H1 (cell line): ENCODE results near the gene MRPS15.

Experiments used
- BRCA1 ChIP-seq: IDR thresholded peaks from 2 replicates; pipeline ENCODE4 v1.6.1; 2012; ENCODE audit warnings: low read depth, low read length, improper control_type of control experiment
- CREB1 ChIP-seq: IDR thresholded peaks from 2 replicates; pipeline ENCODE4 v1.6.1; 2012; ENCODE audit warnings: inconsistent platforms
- HDAC6 ChIP-seq: IDR thresholded peaks from one replicate; pipeline ENCODE4 v1.7.1; 2012; ENCODE audit warnings: low read depth, mild to moderate bottlenecking, inconsistent platforms, low read length, moderate library complexity
- JUN ChIP-seq: IDR thresholded peaks from 2 replicates; pipeline ENCODE4 v1.6.1; 2011; ENCODE audit warnings: low read depth, mild to moderate bottlenecking, improper control_type of control experiment, low read length
- PHF8 ChIP-seq: fragments of 200-600 bp; sonication (generic); conservative IDR thresholded peaks from 2 replicates; pipeline ENCODE4 v1.7.1; 2012; ENCODE audit warnings: low read depth, mild to moderate bottlenecking, inconsistent platforms, low read length, moderate library complexity

- TF ChIP-seq PHF8: peak; percentile 95
- TF ChIP-seq BRCA1: no peak
- peak; percentile 96 for TF ChIP-seq CREB1
- no peak for TF ChIP-seq JUN
- TF ChIP-seq HDAC6: no peak
Observed at GRCh38 chr1:36463803-36464604, at the start of gene MRPS15.
